HCT116 (cell line): Measurements from ENCODE around the gene PISD. TPM values are rescaled to one million over a fixed set of nuclear protein-coding genes. Genes with fewer than 3 reads are reported as not detected.

Experiments used
- ATAC-seq: fragments of 200-7000 bp; cut with Tn5 transposase; 2 replicates; pipeline ENCODE4 v1.9.1; 2020; ENCODE audit warnings: mild to moderate bottlenecking, moderate library complexity
- Bru-seq: library from RNA; stranded (reverse); fragments of 400-500 nt; gene quantifications from one replicate; lab custom pipeline; 2021; lab: Mats Ljungman, UMichigan
- BruChase-seq, 2 experiments: library from RNA; stranded (reverse); fragments of 400-500 nt; gene quantifications; one replicate each; lab custom pipeline; 2021; lab: Mats Ljungman, UMichigan
- BruUV-seq: library from RNA; stranded (reverse); fragments of 400-500 nt; replicated peaks from 2 replicates; lab custom pipeline; 2021; lab: Mats Ljungman, UMichigan
- CTCF ChIA-PET: fragments of 300-600 bp; sonication (Branson Sonifier 250); formaldehyde crosslinking; loops from one replicate; lab custom pipeline; 2021; ENCODE audit warnings: antibody characterized with exemption; lab: Charles Lee
- POLR2A ChIA-PET: fragments of 300-600, 350-600 bp; sonication (Branson Sonifier 250); formaldehyde crosslinking; loops from one replicate; lab custom pipeline; 2021; ENCODE audit warnings: antibody characterized with exemption; lab: Charles Lee
- RAD21 ChIA-PET, 2 experiments: fragments of 300-600 bp; sonication (Branson Sonifier 250); formaldehyde crosslinking; loops; one replicate each; lab custom pipeline; 2023; ENCODE audit warnings: low total read pairs in 2 of 2; ENCODE audit not compliant: uncharacterized antibody in 2 of 2, unreplicated experiment in 2 of 2, low non-redundant PET in 1 of 2; lab: Charles Lee
- DNase-seq: peaks from one replicate; pipeline ENCODE4 v3.0.0-alpha.2; 2010; ENCODE audit warnings: low read depth, low spot score
- H2AFZ ChIP-seq: fragments of 200-600 bp; shearing (Covaris generic), sonication (generic); 2 replicates; pipeline ENCODE4 v1.6.1; 2017; ENCODE audit warnings: low read depth, mixed run types, mixed read lengths, antibody characterized with exemption, low read length; ENCODE audit not compliant: poor library complexity, severe bottlenecking
- H3K27ac ChIP-seq: 2 replicates; pipeline ENCODE4 v1.5.1; 2012; ENCODE audit warnings: low read depth, low read length
- H3K27me3 ChIP-seq: fragments of 200-600 bp; sonication (generic); 2 replicates; pipeline ENCODE4 v1.6.1; 2016; ENCODE audit warnings: mixed run types, low read length, mixed read lengths; ENCODE audit not compliant: insufficient read depth
- H3K36me3 ChIP-seq, 2 experiments: fragments of 200-500 bp in 1 of 2; fragments of 200-600 bp in 1 of 2; sonication (Bioruptor generic) in 1 of 2; sonication (generic) in 1 of 2; 2 replicates each; pipeline versions ENCODE4 v1.5.1 to v1.6.1; 2014 to 2016; ENCODE audit warnings: low read length in 2 of 2, inconsistent platforms in 1 of 2, mixed read lengths in 1 of 2, mixed run types in 1 of 2; ENCODE audit not compliant: insufficient read depth in 2 of 2, control insufficient read depth in 1 of 2
- H3K4me1 ChIP-seq, 2 experiments: fragments of 200-600 bp in 1 of 2; sonication (generic) in 1 of 2; 2 replicates each; pipeline versions ENCODE4 v1.5.1 to v1.6.1; 2012 to 2017; ENCODE audit warnings: low read length in 2 of 2, inconsistent platforms in 1 of 2, mild to moderate bottlenecking in 1 of 2, mixed read lengths in 1 of 2, mixed run types in 1 of 2, moderate library complexity in 1 of 2; ENCODE audit not compliant: insufficient read depth in 2 of 2, control insufficient read depth in 1 of 2
- H3K4me2 ChIP-seq: fragments of 200-600 bp; sonication (generic); 2 replicates; pipeline ENCODE4 v1.6.1; 2017; ENCODE audit warnings: mixed run types, low read length, mixed read lengths
- H3K4me3 ChIP-seq, 2 experiments: fragments of 200-600 bp in 1 of 2; sonication (generic) in 1 of 2; replicated peaks in 1 of 2; 2 replicates each; pipeline ENCODE4 v1.5.1; 2011 to 2016; ENCODE audit warnings: low read length in 2 of 2, control low read depth in 1 of 2, low read depth in 1 of 2, mild to moderate bottlenecking in 1 of 2, mixed read lengths in 1 of 2, mixed run types in 1 of 2
- H3K79me2 ChIP-seq: fragments of 200-600 bp; sonication (generic); 2 replicates; pipeline ENCODE4 v1.6.1; 2017; ENCODE audit warnings: mild to moderate bottlenecking, mixed run types, low read length, moderate library complexity, mixed read lengths; ENCODE audit not compliant: insufficient read depth
- H3K9ac ChIP-seq: fragments of 200-600 bp; sonication (generic); 2 replicates; pipeline ENCODE4 v1.6.1; 2016; ENCODE audit warnings: low read length, mixed read lengths
- H3K9me2 ChIP-seq: fragments of 200-600 bp; sonication (generic), shearing (Covaris generic); 2 replicates; pipeline ENCODE4 v1.6.1; 2017; ENCODE audit warnings: mixed run types, mild to moderate bottlenecking, moderate library complexity; ENCODE audit not compliant: insufficient read depth
- H3K9me3 ChIP-seq, 2 experiments: fragments of 200-500 bp in 1 of 2; fragments of 200-600 bp in 1 of 2; sonication (Bioruptor generic) in 1 of 2; sonication (generic) in 1 of 2; 2 replicates each; pipeline ENCODE4 v1.6.1; 2014 to 2017; ENCODE audit warnings: low read length in 2 of 2, mixed read lengths in 2 of 2, inconsistent platforms in 1 of 2, low read depth in 1 of 2, mild to moderate bottlenecking in 1 of 2, mixed run types in 1 of 2, moderate library complexity in 1 of 2; ENCODE audit not compliant: control insufficient read depth in 1 of 2, insufficient read depth in 1 of 2
- H4K20me1 ChIP-seq: fragments of 200-600 bp; sonication (generic), shearing (Covaris generic); 2 replicates; pipeline ENCODE4 v1.6.1; 2017; ENCODE audit warnings: mixed run types, mild to moderate bottlenecking, moderate library complexity; ENCODE audit not compliant: insufficient read depth
- CBX3 ChIP-seq: IDR thresholded peaks from 2 replicates; pipeline ENCODE4 v1.6.1; 2012; ENCODE audit warnings: low read depth
- CEBPB ChIP-seq: IDR thresholded peaks from 2 replicates; pipeline ENCODE4 v1.6.1; 2012; ENCODE audit warnings: low read depth
- EGR1 ChIP-seq: IDR thresholded peaks from 2 replicates; pipeline ENCODE4 v1.6.1; 2012; ENCODE audit warnings: low read depth
- ELF1 ChIP-seq: IDR thresholded peaks from 2 replicates; pipeline ENCODE4 v1.6.1; 2012; ENCODE audit warnings: low read depth, borderline replicate concordance
- EZH2 ChIP-seq: fragments of 200-600 bp; sonication (generic); IDR thresholded peaks from 2 replicates; pipeline ENCODE4 v1.6.1; 2017; ENCODE audit warnings: antibody characterized with exemption, mixed run types
- EZH2phosphoT487 ChIP-seq: fragments of 200-600 bp; IDR thresholded peaks from 2 replicates; pipeline ENCODE4 v1.6.1; 2018; ENCODE audit warnings: antibody characterized with exemption, borderline replicate concordance
- FOSL1 ChIP-seq: IDR thresholded peaks from 2 replicates; pipeline ENCODE4 v1.6.1; 2012; ENCODE audit warnings: low read depth
- JUND ChIP-seq: IDR thresholded peaks from 2 replicates; pipeline ENCODE4 v1.6.1; 2012
- POLR2A ChIP-seq: IDR thresholded peaks from 2 replicates; pipeline ENCODE4 v1.7.0; 2011; ENCODE audit warnings: borderline replicate concordance; ENCODE audit not compliant: insufficient read depth, insufficient read length; ENCODE audit errors: extremely low read depth
- POLR2AphosphoS5 ChIP-seq: IDR thresholded peaks from 2 replicates; pipeline ENCODE4 v1.6.1; 2011; ENCODE audit warnings: mild to moderate bottlenecking, low read depth, low read length, moderate library complexity
- RAD21 ChIP-seq: IDR thresholded peaks from 2 replicates; pipeline ENCODE4 v1.6.1; 2012; ENCODE audit warnings: low read depth, mild to moderate bottlenecking
- SP1 ChIP-seq: IDR thresholded peaks from 2 replicates; pipeline ENCODE4 v1.6.1; 2012; ENCODE audit warnings: low read depth
- SRF ChIP-seq: IDR thresholded peaks from 2 replicates; pipeline ENCODE4 v1.6.1; 2012; ENCODE audit warnings: low read depth
- TCF7L2 ChIP-seq: IDR thresholded peaks from 2 replicates; pipeline ENCODE4 v1.7.0; 2011; ENCODE audit warnings: borderline replicate concordance, inconsistent platforms; ENCODE audit not compliant: insufficient read depth, insufficient read length; ENCODE audit errors: extremely low read depth
- YY1 ChIP-seq: IDR thresholded peaks from 2 replicates; pipeline ENCODE4 v1.6.1; 2011; ENCODE audit warnings: low read length, low read depth, moderate library complexity, mild to moderate bottlenecking; ENCODE audit not compliant: insufficient replicate concordance; ENCODE audit errors: extremely low read depth
- ZFX ChIP-seq: fragments of 450-650 bp; IDR thresholded peaks from 2 replicates; pipeline ENCODE4 v1.6.1; 2017
- ZNF274 ChIP-seq: fragments of 200-500 bp; sonication (Bioruptor generic); IDR thresholded peaks from 2 replicates; pipeline ENCODE4 v1.6.1; 2014; ENCODE audit warnings: mild to moderate bottlenecking, low read depth, low read length, inconsistent platforms
- intact Hi-C: fragments of 100-400 bp; cut with micrococcal nuclease; formaldehyde crosslinking; loops from 2 replicates; pipeline ENCODE4 v1.10.0; 2022
- long read RNA-seq: library from polyadenylated mRNA; unstranded; transcript quantifications from one replicate; pipeline ENCODE4 v2.0.0, GENCODE V29; 2021; ENCODE audit not compliant: unreplicated experiment
- polyA plus RNA-seq: library from polyadenylated mRNA; unstranded; fragments of >200 nt; gene quantifications from 2 replicates; pipeline ENCODE4 v1.2.1, GENCODE V29; 2012; ENCODE audit warnings: missing spikeins
- total RNA-seq: library from RNA; stranded (reverse); gene quantifications from one replicate; pipeline ENCODE4 v1.2.1, GENCODE V29; 2021; ENCODE audit not compliant: unreplicated experiment
- TF ChIP-seq, protein P1 (sequence below), 3 experiments: fragments of 200-600 bp in 1 of 3; sonication (generic) in 1 of 3; IDR thresholded peaks in 2 of 3; conservative IDR thresholded peaks in 1 of 3; 2 replicates each; pipeline ENCODE4 v1.5.1; 2012 to 2017; ENCODE audit warnings: low read depth in 2 of 3, low read length in 2 of 3, antibody characterized with exemption in 1 of 3, borderline replicate concordance in 1 of 3, control low read depth in 1 of 3, mild to moderate bottlenecking in 1 of 3, mixed read lengths in 1 of 3, mixed run types in 1 of 3, moderate library complexity in 1 of 3; ENCODE audit not compliant: insufficient read depth in 1 of 3
- TF ChIP-seq, protein P2 (sequence below): IDR thresholded peaks from 2 replicates; pipeline ENCODE4 v1.6.1; 2012; ENCODE audit warnings: low read depth
- TF ChIP-seq, protein P3 (sequence below): IDR thresholded peaks from 2 replicates; pipeline ENCODE4 v1.6.1; 2012

Gene PISD
- total RNA-seq (47.1 TPM), Bru-seq, nascent RNA (percentile 84 among the genes with signal in this experiment), BruChase-seq, experiment 1, labeled RNA remaining after a 6-hour chase (percentile 78 among the genes with signal in this experiment), BruChase-seq, experiment 2, labeled RNA remaining after a 2-hour chase (percentile 78 among the genes with signal in this experiment)
- polyA plus RNA-seq, result 31.1 and 33.8 TPM in 2 replicates
- long read RNA-seq, transcript PISD-209 (8 exons, 1,963 nt), result major isoform, 55 of 111 reads
- long read RNA-seq, partial matches to known transcripts, result 6 of 111 reads
- long read RNA-seq, other reads (novel, unspliced or antisense), result 43 of 111 reads

DNA sequence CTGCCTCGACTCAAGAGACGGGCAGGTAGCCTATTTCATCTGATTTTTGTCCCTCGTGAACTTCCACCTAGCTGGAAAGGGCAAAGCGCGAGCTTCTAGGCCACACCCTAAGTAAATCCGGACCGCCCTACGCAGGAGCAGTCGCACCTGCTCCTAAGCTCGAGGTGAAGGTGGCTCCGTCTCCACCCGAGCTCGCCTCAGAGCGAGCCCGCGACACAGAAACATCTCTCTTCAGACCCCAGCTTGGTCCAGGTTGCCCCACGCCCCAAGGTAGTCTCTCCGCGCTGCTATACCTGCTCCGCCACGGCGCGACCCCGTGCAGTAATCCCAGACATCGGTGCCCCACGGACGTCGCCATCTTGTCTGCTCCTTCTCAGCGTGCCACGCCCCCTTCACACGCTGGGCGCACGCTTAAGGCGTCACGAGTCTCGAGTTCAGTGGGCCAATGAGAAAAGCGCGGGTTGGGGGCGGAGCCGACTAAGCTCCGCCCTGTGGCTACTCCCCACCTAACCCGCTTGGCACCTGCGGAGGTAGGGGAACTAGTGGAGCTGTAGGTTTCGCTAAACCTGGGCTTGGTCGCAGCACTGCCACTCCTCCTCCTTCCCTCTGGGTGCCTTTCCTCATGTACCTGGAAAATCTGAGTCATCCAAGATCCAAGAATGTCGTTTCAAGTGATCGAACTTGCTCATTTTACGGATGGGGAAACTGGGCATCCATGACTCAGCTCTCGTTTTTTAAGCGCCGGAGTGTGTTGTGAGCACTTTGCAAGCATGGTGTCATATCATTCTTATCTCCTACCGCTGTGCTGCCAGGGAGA is at the start of gene PISD:
TSS of gene PISD (minus strand) at position 365 of the 817 bp plus-strand sequence. CDS start at position 358, 7 bp downstream.
- peak within 1 kb of the TSS; percentile 83 for H3K4me2 ChIP-seq
- no peaks in the 10 kb centered on the region for H3K9me3 ChIP-seq
- intact Hi-C loops, result loop anchor here (2.0 to 10.0 kb wide), 3 partner anchors 89 to 393 kb away; partner anchors contain the start of gene PRR14L
- H4K20me1 ChIP-seq, result no peaks in the 10 kb centered on the region
- DNase-seq (peak; percentile 96), ATAC-seq (peak; percentile 88)
- H3K9ac ChIP-seq, result peak within 1 kb of the TSS; percentile 88
- peak within 1 kb of the TSS; percentile 85 to 89 for H3K4me3 ChIP-seq
- H2AFZ ChIP-seq, result no peak within 1 kb of the TSS
- RAD21 ChIA-PET, result interaction anchor here (0.5 to 2.0 kb wide), 6 partner anchors 15 to 315 kb away, joined by 3 to 12 read pairs (median 4); no protein-coding TSS in a partner anchor
- CTCF ChIA-PET, result interaction anchor here (0.6 to 7.2 kb wide), 6 partner anchors 15 to 419 kb away, joined by 3 to 143 read pairs (median 4); no protein-coding TSS in a partner anchor
- no peaks in the 10 kb centered on the region for H3K36me3 ChIP-seq
- H3K79me2 ChIP-seq, result peaks cover 50% of the 10 kb centered on the region
- H3K27me3 ChIP-seq, result no peaks in the 10 kb centered on the region
- H3K9me2 ChIP-seq, result no peaks in the 10 kb centered on the region
- POLR2A ChIA-PET, result interaction anchor here (0.6 to 2.2 kb wide), 18 partner anchors 8 to 308 kb away, joined by 3 to 16 read pairs (median 4); partner anchors contain the start of genes DEPDC5 and PRR14L
- peak within 1 kb of the TSS; percentile 88 for H3K27ac ChIP-seq
- BruUV-seq, result no TSS peak
- peaks cover 19 to 51% of the 10 kb centered on the region in 2 experiments for H3K4me1 ChIP-seq
- TF ChIP-seq FOSL1 (peak; percentile 36), ZNF274 (no peak), EGR1 (peak; percentile 59; the same call in 1 of the 2 replicates), TCF7L2 (no peak), CBX3 (peak; percentile 13; the same call in 1 of the 2 replicates), SRF (peak; percentile 85), ZFX (no peak), POLR2AphosphoS5 (peak; percentile 86), CEBPB (no peak), EZH2 (no peak), JUND (peak; percentile 64), POLR2A (peak; percentile 83), YY1 (peak; percentile 94), EZH2phosphoT487 (no peak), RAD21 (no peak), ELF1 (no peak), SP1 (peak; percentile 95)
- TF ChIP-seq, protein P1, sequence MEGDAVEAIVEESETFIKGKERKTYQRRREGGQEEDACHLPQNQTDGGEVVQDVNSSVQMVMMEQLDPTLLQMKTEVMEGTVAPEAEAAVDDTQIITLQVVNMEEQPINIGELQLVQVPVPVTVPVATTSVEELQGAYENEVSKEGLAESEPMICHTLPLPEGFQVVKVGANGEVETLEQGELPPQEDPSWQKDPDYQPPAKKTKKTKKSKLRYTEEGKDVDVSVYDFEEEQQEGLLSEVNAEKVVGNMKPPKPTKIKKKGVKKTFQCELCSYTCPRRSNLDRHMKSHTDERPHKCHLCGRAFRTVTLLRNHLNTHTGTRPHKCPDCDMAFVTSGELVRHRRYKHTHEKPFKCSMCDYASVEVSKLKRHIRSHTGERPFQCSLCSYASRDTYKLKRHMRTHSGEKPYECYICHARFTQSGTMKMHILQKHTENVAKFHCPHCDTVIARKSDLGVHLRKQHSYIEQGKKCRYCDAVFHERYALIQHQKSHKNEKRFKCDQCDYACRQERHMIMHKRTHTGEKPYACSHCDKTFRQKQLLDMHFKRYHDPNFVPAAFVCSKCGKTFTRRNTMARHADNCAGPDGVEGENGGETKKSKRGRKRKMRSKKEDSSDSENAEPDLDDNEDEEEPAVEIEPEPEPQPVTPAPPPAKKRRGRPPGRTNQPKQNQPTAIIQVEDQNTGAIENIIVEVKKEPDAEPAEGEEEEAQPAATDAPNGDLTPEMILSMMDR (IDR thresholded peaks at IDR 0.05 in 2 of 3, conservative IDR thresholded peaks at IDR 0.05 in 1 of 3; ENCODE audit: borderline replicate concordance in 1 of 3, insufficient read depth in 1 of 3, low read depth in 2 of 3, low read length in 2 of 3), result no peak
- TF ChIP-seq, protein P2, sequence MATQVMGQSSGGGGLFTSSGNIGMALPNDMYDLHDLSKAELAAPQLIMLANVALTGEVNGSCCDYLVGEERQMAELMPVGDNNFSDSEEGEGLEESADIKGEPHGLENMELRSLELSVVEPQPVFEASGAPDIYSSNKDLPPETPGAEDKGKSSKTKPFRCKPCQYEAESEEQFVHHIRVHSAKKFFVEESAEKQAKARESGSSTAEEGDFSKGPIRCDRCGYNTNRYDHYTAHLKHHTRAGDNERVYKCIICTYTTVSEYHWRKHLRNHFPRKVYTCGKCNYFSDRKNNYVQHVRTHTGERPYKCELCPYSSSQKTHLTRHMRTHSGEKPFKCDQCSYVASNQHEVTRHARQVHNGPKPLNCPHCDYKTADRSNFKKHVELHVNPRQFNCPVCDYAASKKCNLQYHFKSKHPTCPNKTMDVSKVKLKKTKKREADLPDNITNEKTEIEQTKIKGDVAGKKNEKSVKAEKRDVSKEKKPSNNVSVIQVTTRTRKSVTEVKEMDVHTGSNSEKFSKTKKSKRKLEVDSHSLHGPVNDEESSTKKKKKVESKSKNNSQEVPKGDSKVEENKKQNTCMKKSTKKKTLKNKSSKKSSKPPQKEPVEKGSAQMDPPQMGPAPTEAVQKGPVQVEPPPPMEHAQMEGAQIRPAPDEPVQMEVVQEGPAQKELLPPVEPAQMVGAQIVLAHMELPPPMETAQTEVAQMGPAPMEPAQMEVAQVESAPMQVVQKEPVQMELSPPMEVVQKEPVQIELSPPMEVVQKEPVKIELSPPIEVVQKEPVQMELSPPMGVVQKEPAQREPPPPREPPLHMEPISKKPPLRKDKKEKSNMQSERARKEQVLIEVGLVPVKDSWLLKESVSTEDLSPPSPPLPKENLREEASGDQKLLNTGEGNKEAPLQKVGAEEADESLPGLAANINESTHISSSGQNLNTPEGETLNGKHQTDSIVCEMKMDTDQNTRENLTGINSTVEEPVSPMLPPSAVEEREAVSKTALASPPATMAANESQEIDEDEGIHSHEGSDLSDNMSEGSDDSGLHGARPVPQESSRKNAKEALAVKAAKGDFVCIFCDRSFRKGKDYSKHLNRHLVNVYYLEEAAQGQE, result no peak
- TF ChIP-seq, protein P3, sequence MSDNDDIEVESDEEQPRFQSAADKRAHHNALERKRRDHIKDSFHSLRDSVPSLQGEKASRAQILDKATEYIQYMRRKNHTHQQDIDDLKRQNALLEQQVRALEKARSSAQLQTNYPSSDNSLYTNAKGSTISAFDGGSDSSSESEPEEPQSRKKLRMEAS, result peak; percentile 83
